Endothelial cell of umbilical vein (primary cell): ENCODE measurements around the gene PAX5. TPM values are rescaled to one million over a fixed set of nuclear protein-coding genes. Genes with fewer than 3 reads are reported as not detected.

ENCODE experiments used
- BruUV-seq: library from RNA; stranded (reverse); fragments of 400-500 nt; replicated peaks from 2 replicates; lab custom pipeline; 2021; lab: Mats Ljungman, UMichigan
- CTCF ChIA-PET: fragments of 300-600, 350-600 bp; sonication (Branson Sonifier 250); formaldehyde crosslinking; loops from one replicate; lab custom pipeline; 2021; ENCODE audit warnings: antibody characterized with exemption, inconsistent platforms; lab: Charles Lee
- POLR2A ChIA-PET: fragments of 300-600, 350-600 bp; sonication (Branson Sonifier 250); formaldehyde crosslinking; loops from one replicate; lab custom pipeline; 2021; ENCODE audit warnings: antibody characterized with exemption, inconsistent platforms; lab: Charles Lee
- DNase-seq: peaks from one replicate; pipeline ENCODE4 v3.0.0-alpha.2; 2011; ENCODE audit warnings: low read depth, low spot score
- FAIRE-seq: peaks from 2 replicates; lab custom pipeline; 2011; peaks lifted over from hg19 to GRCh38; lab: Jason Lieb, UNC
- H2AFZ ChIP-seq: 2 replicates; pipeline ENCODE4 v1.6.0; 2012; ENCODE audit warnings: low read depth, low read length, control low read depth, inconsistent platforms
- H3K27ac ChIP-seq: 2 replicates; pipeline ENCODE4 v1.5.1; 2011; ENCODE audit warnings: low read depth, mild to moderate bottlenecking, control low read depth, low read length, moderate library complexity; ENCODE audit not compliant: insufficient read depth
- H3K27me3 ChIP-seq, 2 experiments: 2 replicates each; pipeline versions ENCODE4 v1.6.0 to v1.6.1; 2011; ENCODE audit warnings: low read length in 2 of 2, mixed read lengths in 1 of 2; ENCODE audit not compliant: control insufficient read depth in 2 of 2, insufficient read depth in 2 of 2
- H3K36me3 ChIP-seq, 2 experiments: 2 replicates in 1 of 2; 3 replicates in 1 of 2; pipeline ENCODE4 v1.5.1; 2011; ENCODE audit warnings: low read length in 2 of 2, mild to moderate bottlenecking in 1 of 2, moderate library complexity in 1 of 2; ENCODE audit not compliant: control insufficient read depth in 2 of 2, insufficient read depth in 2 of 2; ENCODE audit errors: extremely low read depth in 1 of 2
- H3K4me1 ChIP-seq: 3 replicates; pipeline ENCODE4 v1.5.1; 2011; ENCODE audit warnings: mild to moderate bottlenecking, low read length; ENCODE audit not compliant: control insufficient read depth, insufficient read depth; ENCODE audit errors: extremely low read depth
- H3K4me2 ChIP-seq: 2 replicates; pipeline ENCODE4 v1.6.1; 2011; ENCODE audit warnings: low read length, control low read depth, mixed read lengths; ENCODE audit not compliant: insufficient read depth
- H3K4me3 ChIP-seq, 3 experiments: fragments of 200-600 bp in 1 of 3; sonication (generic), shearing (Covaris generic) in 1 of 3; replicated peaks in 1 of 3; 2 replicates each; pipeline ENCODE4 v1.5.1; 2011 to 2016; ENCODE audit warnings: control low read depth in 3 of 3, low read length in 3 of 3, mild to moderate bottlenecking in 2 of 3, inconsistent platforms in 1 of 3, low read depth in 1 of 3, moderate library complexity in 1 of 3; ENCODE audit not compliant: insufficient read depth in 1 of 3
- H3K79me2 ChIP-seq: 2 replicates; pipeline ENCODE4 v1.6.0; 2012; ENCODE audit warnings: low read length, inconsistent platforms; ENCODE audit not compliant: control insufficient read depth, insufficient read depth
- H3K9ac ChIP-seq: replicated peaks from 2 replicates; pipeline ENCODE3; 2011; ENCODE audit warnings: low read length, control low read depth; ENCODE audit not compliant: insufficient read depth; ENCODE audit errors: extremely low read depth
- H3K9me1 ChIP-seq: replicated peaks from 3 replicates; pipeline ENCODE4 v1.6.0; 2011; ENCODE audit warnings: mild to moderate bottlenecking, low read length; ENCODE audit not compliant: control insufficient read depth, insufficient read depth; ENCODE audit errors: extremely low read depth
- H3K9me3 ChIP-seq: replicated peaks from 2 replicates; pipeline ENCODE4 v1.5.1; 2012; ENCODE audit warnings: low read length, inconsistent platforms; ENCODE audit not compliant: control insufficient read depth, insufficient read depth
- H4K20me1 ChIP-seq: replicated peaks from 2 replicates; pipeline ENCODE3; 2011; ENCODE audit warnings: mild to moderate bottlenecking, low read length; ENCODE audit not compliant: control insufficient read depth, insufficient read depth; ENCODE audit errors: extremely low read depth
- EZH2 ChIP-seq: IDR thresholded peaks from 2 replicates; pipeline ENCODE4 v1.6.1; 2012; ENCODE audit warnings: borderline replicate concordance, low read depth, mild to moderate bottlenecking, moderate library complexity, low read length, inconsistent platforms; ENCODE audit not compliant: severe bottlenecking
- FOS ChIP-seq: IDR thresholded peaks from 2 replicates; pipeline ENCODE4 v1.6.1; 2011; ENCODE audit warnings: mild to moderate bottlenecking, low read length, moderate library complexity, borderline replicate concordance; ENCODE audit not compliant: insufficient read depth
- GATA2 ChIP-seq: IDR thresholded peaks from 2 replicates; pipeline ENCODE4 v1.7.0; 2011; ENCODE audit warnings: low read depth, mild to moderate bottlenecking, moderate library complexity, mixed read lengths, low read length; ENCODE audit not compliant: insufficient read length, insufficient read depth
- JUN ChIP-seq: IDR thresholded peaks from 2 replicates; pipeline ENCODE4 v1.6.1; 2011; ENCODE audit warnings: borderline replicate concordance, low read depth; ENCODE audit not compliant: insufficient read length, insufficient read depth
- MAX ChIP-seq: IDR thresholded peaks from 2 replicates; pipeline ENCODE4 v1.6.1; 2011; ENCODE audit not compliant: insufficient read depth, insufficient read length
- MYC ChIP-seq: IDR thresholded peaks from one replicate; pipeline ENCODE4 v1.6.1; 2011; ENCODE audit warnings: mild to moderate bottlenecking, low read depth, low read length
- POLR2A ChIP-seq: IDR thresholded peaks from 2 replicates; pipeline ENCODE4 v1.6.1; 2012; ENCODE audit warnings: low read depth, mild to moderate bottlenecking, control low read depth, low read length
- POLR2AphosphoS5 ChIP-seq: IDR thresholded peaks from 2 replicates; pipeline ENCODE4 v1.6.1; 2012; ENCODE audit warnings: low read depth, mild to moderate bottlenecking, control low read depth, low read length, moderate library complexity; ENCODE audit not compliant: insufficient read depth
- dilution Hi-C: fragments of 300-500 bp; cut with MboI; formaldehyde crosslinking; loops from one replicate; pipeline ENCODE4 v1.15.0; 2019; ENCODE audit warnings: low sequenced_read_pairs; ENCODE audit not compliant: extremely low pct_ligation_motif_present
- intact Hi-C: fragments of 100-400 bp; cut with micrococcal nuclease; formaldehyde crosslinking; loops from one replicate; pipeline ENCODE4 v1.10.0; 2022
- polyA plus RNA-seq, 4 experiments: library from polyadenylated mRNA; depleted of rRNA in 3 of 4; stranded (reverse) in 3 of 4; unstranded in 1 of 4; fragments of >200 nt; gene quantifications; 2 replicates each; pipeline versions ENCODE4 v1.2.1 to v1.2.3, GENCODE V29; 2011 to 2012; ENCODE audit warnings: missing spikeins in 1 of 4
- total RNA-seq: library from RNA; stranded (reverse); gene quantifications from 2 replicates; pipeline ENCODE4 v1.2.3, GENCODE V29; 2021
- TF ChIP-seq, protein P1 (sequence below), 2 donors: IDR thresholded peaks; 1 replicate in 1 of 2; 2 replicates in 1 of 2; pipeline ENCODE4 v1.5.1; 2011; ENCODE audit warnings: low read length in 2 of 2, mild to moderate bottlenecking in 2 of 2, moderate library complexity in 2 of 2, control low read depth in 1 of 2, inconsistent platforms in 1 of 2, low read depth in 1 of 2; ENCODE audit not compliant: insufficient read depth in 1 of 2; ENCODE audit errors: extremely low read depth in 1 of 2

The PAX5 gene
- total and polyA plus RNA-seq, 2 donors (not counting 3 experiments of a cell fraction or from before 2014, with no cell fraction given): not detected

DNA sequence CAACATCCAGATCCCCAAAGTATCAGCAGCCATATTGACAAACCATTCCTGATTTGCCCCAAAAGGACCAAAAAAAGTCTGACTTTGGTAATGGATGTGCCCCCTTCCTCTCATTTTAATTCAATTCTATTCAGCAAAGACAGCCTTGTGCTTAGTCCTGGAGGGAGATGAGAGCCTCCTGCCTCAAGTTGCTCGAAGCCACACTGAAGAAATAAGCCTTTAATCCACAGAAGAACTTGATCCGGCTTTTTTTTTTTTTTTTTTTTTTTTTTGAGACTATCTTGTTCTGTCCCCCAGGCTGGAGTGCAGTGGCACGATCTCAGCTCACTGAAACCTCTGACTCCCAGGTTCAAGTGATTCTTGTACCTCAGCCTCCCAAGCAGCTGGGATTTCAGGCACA is 8.4 kb upstream of the PAX5 start:
- ChIA-PET POLR2A (interaction anchor here (0.7 kb wide), 1 partner anchor 24 kb away, joined by 4 read pairs; no protein-coding TSS in a partner anchor), CTCF (interaction anchor here (1.3 kb wide), 1 partner anchor 169 kb away, joined by 3 read pairs; no protein-coding TSS in a partner anchor)
- Histone ChIP-seq H3K27me3 (peaks cover 57 to 76% of the 10 kb centered on the region in 2 experiments), H3K79me2 (no peaks in the 10 kb centered on the region), H3K9me1 (no peaks in the 10 kb centered on the region), H3K36me3 (no peaks in the 10 kb centered on the region), H4K20me1 (no peaks in the 10 kb centered on the region), H3K4me1 (peaks cover under 1% of the 10 kb centered on the region), H3K9me3 (no peaks in the 10 kb centered on the region), H3K9ac (no peak overlapping the region), H3K4me3 (no peak overlapping the region), H2AFZ (no peak overlapping the region), H3K4me2 (no peak overlapping the region), H3K27ac (no peak overlapping the region)
- dilution Hi-C loops (no loop called here), intact Hi-C loops (no loop called here)
- no TSS peak for BruUV-seq
- TF ChIP-seq MYC (no peak), POLR2AphosphoS5 (no peak), GATA2 (no peak), FOS (no peak), MAX (no peak), EZH2 (no peak), POLR2A (no peak), JUN (no peak)
- TF ChIP-seq, protein P1, sequence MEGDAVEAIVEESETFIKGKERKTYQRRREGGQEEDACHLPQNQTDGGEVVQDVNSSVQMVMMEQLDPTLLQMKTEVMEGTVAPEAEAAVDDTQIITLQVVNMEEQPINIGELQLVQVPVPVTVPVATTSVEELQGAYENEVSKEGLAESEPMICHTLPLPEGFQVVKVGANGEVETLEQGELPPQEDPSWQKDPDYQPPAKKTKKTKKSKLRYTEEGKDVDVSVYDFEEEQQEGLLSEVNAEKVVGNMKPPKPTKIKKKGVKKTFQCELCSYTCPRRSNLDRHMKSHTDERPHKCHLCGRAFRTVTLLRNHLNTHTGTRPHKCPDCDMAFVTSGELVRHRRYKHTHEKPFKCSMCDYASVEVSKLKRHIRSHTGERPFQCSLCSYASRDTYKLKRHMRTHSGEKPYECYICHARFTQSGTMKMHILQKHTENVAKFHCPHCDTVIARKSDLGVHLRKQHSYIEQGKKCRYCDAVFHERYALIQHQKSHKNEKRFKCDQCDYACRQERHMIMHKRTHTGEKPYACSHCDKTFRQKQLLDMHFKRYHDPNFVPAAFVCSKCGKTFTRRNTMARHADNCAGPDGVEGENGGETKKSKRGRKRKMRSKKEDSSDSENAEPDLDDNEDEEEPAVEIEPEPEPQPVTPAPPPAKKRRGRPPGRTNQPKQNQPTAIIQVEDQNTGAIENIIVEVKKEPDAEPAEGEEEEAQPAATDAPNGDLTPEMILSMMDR (IDR thresholded peaks at IDR 0.05; ENCODE audit: extremely low read depth in 1 of 2, insufficient read depth in 1 of 2, low read depth in 1 of 2, low read length in 2 of 2): no peak
- DNase-seq: no peak
- FAIRE-seq: no peak
